Measurements from ENCODE around the gene GMDS. TPM values are rescaled to one million over a fixed set of nuclear protein-coding genes. Genes with fewer than 3 reads are reported as not detected.

GMDS gene
- total RNA-seq, 1 donor from 2014 or later: 44.5 TPM

DNA sequence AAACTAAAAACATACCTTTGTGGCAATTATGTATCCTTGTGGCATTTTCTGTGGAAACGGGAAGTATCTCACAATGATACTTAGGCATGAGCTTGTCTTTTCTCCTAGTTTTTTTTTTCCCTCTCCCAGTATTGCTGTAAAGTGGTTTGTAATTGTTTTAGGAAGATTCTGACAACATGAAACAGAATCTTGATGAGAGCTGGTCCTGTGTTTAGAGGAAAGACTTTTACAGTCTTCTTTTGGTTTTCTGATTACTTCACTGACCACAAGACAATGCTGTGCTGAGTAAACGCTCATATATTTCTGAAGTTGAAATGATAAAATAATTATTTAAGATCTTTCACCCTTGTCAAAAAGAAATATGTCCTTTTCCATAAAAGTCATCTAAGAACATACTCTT, 434.5 kb downstream of the GMDS start:
- no peaks in the 10 kb centered on the region for H3K36me3 Mint-ChIP-seq (ENCODE audit: low read depth)
- no peak for DNase-seq (ENCODE audit: low spot score)
- intact Hi-C loops (cut with micrococcal nuclease): no loop called here
- H3K4me3 Mint-ChIP-seq: no peak overlapping the region
- H3K9me3 Mint-ChIP-seq: no peaks in the 10 kb centered on the region
- H3K4me1 Mint-ChIP-seq (ENCODE audit: low read depth): no peaks in the 10 kb centered on the region
- no peak overlapping the region for H3K27ac Mint-ChIP-seq
- peaks cover 4% of the 10 kb centered on the region for H3K27me3 Mint-ChIP-seq (ENCODE audit: insufficient read depth)

DNA sequence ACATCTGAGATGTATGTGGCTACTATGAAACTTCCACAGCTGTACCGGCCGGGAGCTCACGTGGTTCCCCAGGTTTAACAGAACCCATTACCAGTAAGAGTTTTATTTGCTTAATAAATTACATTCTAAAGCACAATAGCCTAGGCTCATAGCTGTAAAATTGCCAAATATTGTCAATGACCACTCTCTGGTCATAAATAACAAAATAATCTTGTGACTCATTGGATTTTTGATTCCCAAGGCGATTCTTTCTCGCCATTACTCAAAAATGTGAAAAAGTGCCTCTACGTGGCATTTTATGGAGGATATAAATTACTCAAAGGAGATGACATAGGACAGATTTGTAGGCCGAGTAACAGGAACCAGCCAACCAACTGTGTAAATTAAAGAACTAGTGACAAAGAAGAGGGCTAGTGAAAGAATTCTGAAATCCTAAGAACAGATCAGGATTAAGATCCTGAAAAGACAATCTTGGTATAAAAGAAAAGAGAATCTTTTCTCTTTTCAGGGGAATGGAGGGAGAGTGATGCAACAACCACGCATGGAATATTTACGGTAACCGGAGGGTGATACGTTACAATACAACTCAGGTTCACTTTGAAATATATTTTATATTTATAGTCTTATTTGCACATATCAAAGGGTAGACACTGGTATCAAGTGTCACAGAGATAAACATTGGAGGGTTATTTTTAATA, 436.0 kb downstream of the GMDS start:
- Mint-ChIP-seq H3K9me3 (no peaks in the 10 kb centered on the region), H3K27ac (no peak overlapping the region), H3K36me3 (ENCODE audit: low read depth) (no peaks in the 10 kb centered on the region), H3K4me1 (ENCODE audit: low read depth) (no peaks in the 10 kb centered on the region), H3K4me3 (no peak overlapping the region), H3K27me3 (ENCODE audit: insufficient read depth) (peaks cover 4% of the 10 kb centered on the region)
- DNase-seq (ENCODE audit: low spot score): no peak
- intact Hi-C loops (cut with micrococcal nuclease): no loop called here

- Mint-ChIP-seq H3K36me3 (ENCODE audit: low read depth) (no peaks in the 10 kb centered on the region), H3K9me3 (no peaks in the 10 kb centered on the region), H3K4me3 (no peak overlapping the region), H3K27me3 (ENCODE audit: insufficient read depth) (peaks cover 2% of the 10 kb centered on the region), H3K27ac (no peak overlapping the region), H3K4me1 (ENCODE audit: low read depth) (no peaks in the 10 kb centered on the region)
- intact Hi-C loops (cut with micrococcal nuclease): no loop called here
- DNase-seq (ENCODE audit: low spot score): no peak
Observed at GRCh38 chr6:1806935-1807334, 438.5 kb downstream of the GMDS start.

DNA sequence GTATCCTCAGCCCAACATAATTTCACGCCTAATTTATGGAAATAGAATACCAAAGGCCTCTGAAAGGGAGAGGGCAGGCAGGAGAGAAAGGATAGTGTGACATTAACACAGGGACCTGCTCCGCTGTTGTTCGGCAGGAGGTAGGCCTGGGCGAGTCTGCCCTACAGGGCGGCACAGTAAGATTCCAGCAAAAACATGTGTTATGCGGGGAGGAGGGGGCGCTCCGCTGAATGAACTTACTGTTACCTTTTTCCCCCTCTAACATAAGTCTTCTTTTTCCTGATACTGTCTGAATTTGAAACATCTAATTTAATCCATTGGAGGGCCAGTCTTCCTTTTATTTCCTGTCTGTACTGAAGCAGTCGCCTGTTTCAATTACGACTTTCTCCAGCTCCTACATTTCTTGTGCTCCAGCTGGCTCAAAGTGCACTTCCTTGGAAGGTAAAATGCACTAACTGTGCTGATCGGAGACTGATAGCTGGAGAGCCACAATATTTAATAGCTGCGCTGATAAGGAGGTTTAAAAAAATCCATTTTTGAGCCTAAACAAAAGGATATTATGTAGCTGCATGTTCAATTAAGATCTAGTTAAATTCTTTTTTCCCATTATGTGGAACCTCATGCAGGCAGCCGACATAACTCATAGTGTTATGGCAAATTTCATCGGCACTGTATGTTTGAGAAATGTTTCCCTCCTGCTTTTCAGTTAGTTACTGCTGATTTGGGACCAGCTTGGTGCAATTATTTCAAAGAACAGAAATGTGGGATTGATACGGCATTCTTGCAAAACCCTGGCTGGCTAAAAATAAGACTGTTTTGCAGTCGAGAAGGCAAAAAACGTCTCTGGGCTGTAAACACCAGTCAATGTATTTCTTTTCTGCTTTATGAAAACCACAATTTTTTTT, 442.7 kb downstream of the GMDS start:
- Mint-ChIP-seq H3K27me3 (ENCODE audit: insufficient read depth) (no peaks in the 10 kb centered on the region), H3K4me1 (ENCODE audit: low read depth) (peaks cover 4% of the 10 kb centered on the region), H3K27ac (no peak overlapping the region), H3K4me3 (no peak overlapping the region), H3K9me3 (no peaks in the 10 kb centered on the region), H3K36me3 (ENCODE audit: low read depth) (no peaks in the 10 kb centered on the region)
- intact Hi-C loops (cut with micrococcal nuclease): no loop called here
- no peak for DNase-seq (ENCODE audit: low spot score)

- H3K36me3 Mint-ChIP-seq (ENCODE audit: low read depth): no peaks in the 10 kb centered on the region
- H3K27ac Mint-ChIP-seq: no peak overlapping the region
- H3K4me3 Mint-ChIP-seq: no peak overlapping the region
- H3K9me3 Mint-ChIP-seq: no peaks in the 10 kb centered on the region
- H3K4me1 Mint-ChIP-seq (ENCODE audit: low read depth): peaks cover 9% of the 10 kb centered on the region
- no peak for DNase-seq (ENCODE audit: low spot score)
- intact Hi-C loops (cut with micrococcal nuclease): no loop called here
- no peaks in the 10 kb centered on the region for H3K27me3 Mint-ChIP-seq (ENCODE audit: insufficient read depth)
Observed at GRCh38 chr6:1801401-1801800, 444.0 kb downstream of the GMDS start.

GRCh38 chr6:1800845-1801244, 444.6 kb downstream of the GMDS start:
- Mint-ChIP-seq H3K27me3 (ENCODE audit: insufficient read depth) (no peaks in the 10 kb centered on the region), H3K27ac (no peak overlapping the region)

DNA sequence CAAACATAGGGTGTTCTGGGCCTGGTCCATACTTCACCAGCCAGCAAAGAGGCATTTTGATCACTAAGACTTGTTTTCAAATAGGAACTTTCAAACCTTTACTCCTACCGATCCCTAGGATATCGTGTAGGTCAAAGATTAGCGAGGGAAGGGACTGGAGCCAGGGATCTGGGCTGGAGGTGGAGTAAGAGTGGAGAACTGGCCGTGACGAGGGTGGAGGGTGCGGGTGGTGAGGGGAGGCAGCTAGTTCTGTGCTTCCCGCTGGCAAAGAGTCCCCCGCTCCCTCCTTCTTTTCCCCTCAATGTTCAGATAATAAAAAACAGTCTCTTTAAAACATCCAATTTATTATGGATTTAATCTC, 446.5 kb downstream of the GMDS start:
- Mint-ChIP-seq H3K27ac (no peak overlapping the region), H3K9me3 (no peaks in the 10 kb centered on the region), H3K4me3 (no peak overlapping the region), H3K27me3 (ENCODE audit: insufficient read depth) (no peaks in the 10 kb centered on the region), H3K4me1 (ENCODE audit: low read depth) (peaks cover 9% of the 10 kb centered on the region), H3K36me3 (ENCODE audit: low read depth) (no peaks in the 10 kb centered on the region)
- intact Hi-C loops (cut with micrococcal nuclease): no loop called here
- DNase-seq (ENCODE audit: low spot score): no peak

More at GRCh38 chr6:1800845-1801244, 444.6 kb downstream of the GMDS start:
- no peak for DNase-seq (ENCODE audit: low spot score)
- intact Hi-C loops (cut with micrococcal nuclease): no loop called here
- Mint-ChIP-seq H3K4me3 (no peak overlapping the region), H3K9me3 (no peaks in the 10 kb centered on the region), H3K4me1 (ENCODE audit: low read depth) (peaks cover 9% of the 10 kb centered on the region), H3K36me3 (ENCODE audit: low read depth) (no peaks in the 10 kb centered on the region)

GRCh38 chr6:1798303-1798964, 447.0 kb downstream of the GMDS start:
- no peaks in the 10 kb centered on the region for H3K9me3 Mint-ChIP-seq
- no peak overlapping the region for H3K27ac Mint-ChIP-seq
- intact Hi-C loops (cut with micrococcal nuclease): no loop called here
- peaks cover 9% of the 10 kb centered on the region for H3K4me1 Mint-ChIP-seq (ENCODE audit: low read depth)
- no peaks in the 10 kb centered on the region for H3K27me3 Mint-ChIP-seq (ENCODE audit: insufficient read depth)
- no peaks in the 10 kb centered on the region for H3K36me3 Mint-ChIP-seq (ENCODE audit: low read depth)
- no peak for DNase-seq (ENCODE audit: low spot score)
- no peak overlapping the region for H3K4me3 Mint-ChIP-seq

GRCh38 chr6:1797801-1798200, 447.6 kb downstream of the GMDS start:
- DNase-seq (ENCODE audit: low spot score): no peak
- Mint-ChIP-seq H3K9me3 (no peaks in the 10 kb centered on the region), H3K4me3 (no peak overlapping the region), H3K27me3 (ENCODE audit: insufficient read depth) (no peaks in the 10 kb centered on the region), H3K4me1 (ENCODE audit: low read depth) (peaks cover 9% of the 10 kb centered on the region), H3K27ac (no peak overlapping the region), H3K36me3 (ENCODE audit: low read depth) (no peaks in the 10 kb centered on the region)
- intact Hi-C loops (cut with micrococcal nuclease): no loop called here

DNA sequence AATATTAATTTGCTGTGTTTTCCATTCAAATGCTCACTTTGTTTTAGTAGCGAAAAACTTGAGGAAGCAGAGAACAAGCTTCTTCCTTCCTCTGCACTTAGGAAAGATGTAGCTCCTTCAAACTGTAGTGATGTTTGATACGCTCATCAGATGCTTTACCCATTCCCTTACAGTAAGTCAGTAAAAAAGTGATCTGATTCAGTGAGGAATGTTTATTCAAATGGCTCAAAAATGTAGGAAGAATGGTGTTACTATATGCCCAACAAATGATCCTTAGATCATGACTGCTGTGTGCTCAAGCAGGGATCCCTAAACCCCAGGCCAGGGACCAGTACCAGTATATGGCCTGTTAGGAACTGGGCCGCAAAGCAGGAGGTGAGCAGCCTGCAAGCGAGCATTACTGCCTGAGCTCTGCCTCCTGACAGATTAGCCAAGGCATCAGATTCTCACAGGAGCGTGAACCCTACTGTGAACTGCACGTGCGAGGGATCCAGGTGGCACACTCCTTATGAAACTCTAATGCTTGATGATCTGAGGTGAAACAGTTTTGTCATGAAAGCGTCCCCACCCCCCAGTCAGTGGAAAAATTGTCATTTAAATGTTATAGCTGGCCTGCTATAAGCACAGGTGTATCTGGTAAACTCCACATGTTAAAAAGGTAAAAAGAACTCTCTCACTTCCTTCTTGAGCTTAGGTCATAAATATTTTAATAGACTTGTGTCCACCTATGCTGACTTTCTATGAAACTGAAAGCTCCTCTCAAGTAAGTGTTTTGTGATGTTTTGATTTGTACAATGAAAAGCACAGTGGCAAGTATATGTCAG, 448.5 kb downstream of the GMDS start:
- no peak for DNase-seq (ENCODE audit: low spot score)
- intact Hi-C loops (cut with micrococcal nuclease): no loop called here
- Mint-ChIP-seq H3K4me1 (ENCODE audit: low read depth) (peaks cover 9% of the 10 kb centered on the region), H3K9me3 (no peaks in the 10 kb centered on the region), H3K27ac (no peak overlapping the region), H3K4me3 (no peak overlapping the region), H3K27me3 (ENCODE audit: insufficient read depth) (no peaks in the 10 kb centered on the region), H3K36me3 (ENCODE audit: low read depth) (no peaks in the 10 kb centered on the region)

DNA sequence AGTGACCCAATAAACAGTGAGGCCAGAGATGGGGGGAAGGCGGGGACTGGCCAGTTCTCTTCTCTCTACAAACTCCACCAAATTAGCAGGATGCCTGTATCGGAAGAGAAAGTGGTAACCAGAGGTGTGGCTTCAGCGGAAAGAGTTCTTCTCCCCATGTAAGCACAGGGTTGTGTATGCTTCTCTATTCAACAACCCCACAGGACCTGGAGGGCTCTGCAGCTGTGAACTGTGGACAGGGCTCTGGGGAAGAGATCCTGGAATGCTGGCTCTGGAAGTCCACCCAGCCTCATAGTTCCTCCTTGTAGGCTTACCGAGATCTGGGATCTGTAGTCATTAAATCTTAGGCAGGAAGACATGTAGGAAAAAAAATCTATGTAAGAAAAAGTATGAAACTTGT, 449.5 kb downstream of the GMDS start:
- Mint-ChIP-seq H3K9me3 (no peaks in the 10 kb centered on the region), H3K36me3 (ENCODE audit: low read depth) (no peaks in the 10 kb centered on the region), H3K4me3 (no peak overlapping the region), H3K27me3 (ENCODE audit: insufficient read depth) (no peaks in the 10 kb centered on the region), H3K27ac (no peak overlapping the region), H3K4me1 (ENCODE audit: low read depth) (peaks cover 9% of the 10 kb centered on the region)
- no peak for DNase-seq (ENCODE audit: low spot score)
- intact Hi-C loops (cut with micrococcal nuclease): no loop called here

- no peaks in the 10 kb centered on the region for H3K36me3 Mint-ChIP-seq (ENCODE audit: low read depth)
- H3K27me3 Mint-ChIP-seq (ENCODE audit: insufficient read depth): no peaks in the 10 kb centered on the region
- intact Hi-C loops (cut with micrococcal nuclease): no loop called here
- no peak for DNase-seq (ENCODE audit: low spot score)
- H3K27ac Mint-ChIP-seq: no peak overlapping the region
- no peak overlapping the region for H3K4me3 Mint-ChIP-seq
- H3K4me1 Mint-ChIP-seq (ENCODE audit: low read depth): peaks cover 8% of the 10 kb centered on the region
- no peaks in the 10 kb centered on the region for H3K9me3 Mint-ChIP-seq
Observed at GRCh38 chr6:1792989-1793388, 452.4 kb downstream of the GMDS start.

Data from activated T-helper 1 cell treated with anti-CD3 and anti-CD28 coated beads, Interleukin-12 subunit alpha, Interleukin-12 subunit beta, Interleukin-2, Interleukin-4 antibody, amounts not matched to agents 30 ng/mL and 10 ng/mL and 1 ng/mL, durations not matched to agents 14 hours and 24 hours and 36 hours (primary cell).